Measurements from ENCODE around the gene IFNA8. TPM values are rescaled to one million over a fixed set of nuclear protein-coding genes. Genes with fewer than 3 reads are reported as not detected.
"Not testable (repeated sequence)": the region's sequence is repeated elsewhere in the genome, so short reads cannot be mapped to it uniquely, and the experiment has no call there.

IFNA8 gene
- total RNA-seq, 1 experiment from 2014 or later: not detected

DNA sequence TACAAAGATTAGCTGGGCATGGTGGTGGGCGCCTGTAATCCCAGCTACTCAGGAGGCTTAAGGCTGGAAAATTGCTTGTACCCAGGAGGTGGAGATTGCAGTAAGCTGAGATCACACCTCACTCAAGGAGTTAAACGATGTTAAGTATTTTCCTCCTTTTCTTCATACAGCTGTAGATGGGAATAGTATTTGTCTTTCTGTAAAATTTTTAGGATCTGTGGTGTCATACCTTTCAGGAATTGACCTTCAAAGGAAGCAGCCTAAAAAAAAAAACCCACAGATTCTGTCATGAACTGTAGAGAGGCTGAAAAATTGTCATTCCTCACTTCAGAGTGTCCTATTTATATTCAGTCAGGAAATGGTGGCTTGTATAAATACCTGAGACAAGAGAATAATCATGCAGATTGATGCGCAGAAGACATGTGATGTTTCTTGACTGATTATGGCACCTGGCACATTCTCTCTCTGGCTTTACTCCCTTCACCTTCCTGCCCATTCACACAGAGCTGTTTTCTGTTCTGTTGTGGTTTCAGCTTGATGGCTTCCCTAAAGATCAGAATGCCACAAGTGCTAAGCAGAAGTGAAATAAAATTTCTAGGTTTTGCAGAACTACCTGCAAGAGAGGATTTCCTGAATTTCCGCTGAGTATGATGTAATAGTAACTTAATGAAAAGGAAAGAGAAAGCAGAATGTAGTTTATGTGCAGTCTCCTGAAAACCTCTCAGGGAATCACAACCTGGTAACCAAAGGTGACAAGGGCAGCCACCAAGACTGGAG lies 35.1 kb downstream of the IFNA8 start:
- H3K4me3 Mint-ChIP-seq: no peak overlapping the region
- no peaks in the 10 kb centered on the region for H3K36me3 Mint-ChIP-seq
- 0 out of 2 replicates have a peak, but pooled peaks cover 3% of the 10 kb centered on the region for H3K4me1 Mint-ChIP-seq
- no peak for TF ChIP-seq NFATC4 (CRISPR knock-in tag; IDR thresholded peaks at IDR 0.05)
- TF ChIP-seq FOXP1 (CRISPR knock-in tag; IDR thresholded peaks at IDR 0.05; ENCODE audit: borderline replicate concordance): no peak
- TF ChIP-seq, protein P1, sequence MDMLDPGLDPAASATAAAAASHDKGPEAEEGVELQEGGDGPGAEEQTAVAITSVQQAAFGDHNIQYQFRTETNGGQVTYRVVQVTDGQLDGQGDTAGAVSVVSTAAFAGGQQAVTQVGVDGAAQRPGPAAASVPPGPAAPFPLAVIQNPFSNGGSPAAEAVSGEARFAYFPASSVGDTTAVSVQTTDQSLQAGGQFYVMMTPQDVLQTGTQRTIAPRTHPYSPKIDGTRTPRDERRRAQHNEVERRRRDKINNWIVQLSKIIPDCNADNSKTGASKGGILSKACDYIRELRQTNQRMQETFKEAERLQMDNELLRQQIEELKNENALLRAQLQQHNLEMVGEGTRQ (CRISPR knock-in tag; IDR thresholded peaks at IDR 0.05): no peak
- no peak for TF ChIP-seq TEAD4 (CRISPR knock-in tag; IDR thresholded peaks at IDR 0.05)
- TF ChIP-seq, protein P2, sequence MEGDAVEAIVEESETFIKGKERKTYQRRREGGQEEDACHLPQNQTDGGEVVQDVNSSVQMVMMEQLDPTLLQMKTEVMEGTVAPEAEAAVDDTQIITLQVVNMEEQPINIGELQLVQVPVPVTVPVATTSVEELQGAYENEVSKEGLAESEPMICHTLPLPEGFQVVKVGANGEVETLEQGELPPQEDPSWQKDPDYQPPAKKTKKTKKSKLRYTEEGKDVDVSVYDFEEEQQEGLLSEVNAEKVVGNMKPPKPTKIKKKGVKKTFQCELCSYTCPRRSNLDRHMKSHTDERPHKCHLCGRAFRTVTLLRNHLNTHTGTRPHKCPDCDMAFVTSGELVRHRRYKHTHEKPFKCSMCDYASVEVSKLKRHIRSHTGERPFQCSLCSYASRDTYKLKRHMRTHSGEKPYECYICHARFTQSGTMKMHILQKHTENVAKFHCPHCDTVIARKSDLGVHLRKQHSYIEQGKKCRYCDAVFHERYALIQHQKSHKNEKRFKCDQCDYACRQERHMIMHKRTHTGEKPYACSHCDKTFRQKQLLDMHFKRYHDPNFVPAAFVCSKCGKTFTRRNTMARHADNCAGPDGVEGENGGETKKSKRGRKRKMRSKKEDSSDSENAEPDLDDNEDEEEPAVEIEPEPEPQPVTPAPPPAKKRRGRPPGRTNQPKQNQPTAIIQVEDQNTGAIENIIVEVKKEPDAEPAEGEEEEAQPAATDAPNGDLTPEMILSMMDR (IDR thresholded peaks at IDR 0.05): no peak
- TF ChIP-seq, protein P3, sequence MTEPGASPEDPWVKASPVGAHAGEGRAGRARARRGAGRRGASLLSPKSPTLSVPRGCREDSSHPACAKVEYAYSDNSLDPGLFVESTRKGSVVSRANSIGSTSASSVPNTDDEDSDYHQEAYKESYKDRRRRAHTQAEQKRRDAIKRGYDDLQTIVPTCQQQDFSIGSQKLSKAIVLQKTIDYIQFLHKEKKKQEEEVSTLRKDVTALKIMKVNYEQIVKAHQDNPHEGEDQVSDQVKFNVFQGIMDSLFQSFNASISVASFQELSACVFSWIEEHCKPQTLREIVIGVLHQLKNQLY (CRISPR knock-in tag; IDR thresholded peaks at IDR 0.05): no peak
- TF ChIP-seq, protein P4, sequence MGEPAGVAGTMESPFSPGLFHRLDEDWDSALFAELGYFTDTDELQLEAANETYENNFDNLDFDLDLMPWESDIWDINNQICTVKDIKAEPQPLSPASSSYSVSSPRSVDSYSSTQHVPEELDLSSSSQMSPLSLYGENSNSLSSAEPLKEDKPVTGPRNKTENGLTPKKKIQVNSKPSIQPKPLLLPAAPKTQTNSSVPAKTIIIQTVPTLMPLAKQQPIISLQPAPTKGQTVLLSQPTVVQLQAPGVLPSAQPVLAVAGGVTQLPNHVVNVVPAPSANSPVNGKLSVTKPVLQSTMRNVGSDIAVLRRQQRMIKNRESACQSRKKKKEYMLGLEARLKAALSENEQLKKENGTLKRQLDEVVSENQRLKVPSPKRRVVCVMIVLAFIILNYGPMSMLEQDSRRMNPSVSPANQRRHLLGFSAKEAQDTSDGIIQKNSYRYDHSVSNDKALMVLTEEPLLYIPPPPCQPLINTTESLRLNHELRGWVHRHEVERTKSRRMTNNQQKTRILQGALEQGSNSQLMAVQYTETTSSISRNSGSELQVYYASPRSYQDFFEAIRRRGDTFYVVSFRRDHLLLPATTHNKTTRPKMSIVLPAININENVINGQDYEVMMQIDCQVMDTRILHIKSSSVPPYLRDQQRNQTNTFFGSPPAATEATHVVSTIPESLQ (CRISPR knock-in tag; IDR thresholded peaks at IDR 0.05): no peak
- no peak for TF ChIP-seq NR1H2 (CRISPR knock-in tag; IDR thresholded peaks at IDR 0.05)
- no peak for TF ChIP-seq JAZF1 (CRISPR knock-in tag; IDR thresholded peaks at IDR 0.05)
- ATAC-seq (no peak), DNase-seq (ENCODE audit: low spot score) (no peak)
- H3K27ac Mint-ChIP-seq: no peak overlapping the region
- H3K27me3 Mint-ChIP-seq (ENCODE audit: low read depth): no peaks in the 10 kb centered on the region; the same call in 1 of the 2 replicates
- POLR2A ChIA-PET: no interaction called here
- CTCF ChIA-PET: interaction anchor here (0.7 to 5.6 kb wide), 3 partner anchors 9 to 373 kb away, joined by 3 to 28 read pairs (median 3); no protein-coding TSS in a partner anchor
- H3K9me3 Mint-ChIP-seq: peaks cover 8% of the 10 kb centered on the region

DNA sequence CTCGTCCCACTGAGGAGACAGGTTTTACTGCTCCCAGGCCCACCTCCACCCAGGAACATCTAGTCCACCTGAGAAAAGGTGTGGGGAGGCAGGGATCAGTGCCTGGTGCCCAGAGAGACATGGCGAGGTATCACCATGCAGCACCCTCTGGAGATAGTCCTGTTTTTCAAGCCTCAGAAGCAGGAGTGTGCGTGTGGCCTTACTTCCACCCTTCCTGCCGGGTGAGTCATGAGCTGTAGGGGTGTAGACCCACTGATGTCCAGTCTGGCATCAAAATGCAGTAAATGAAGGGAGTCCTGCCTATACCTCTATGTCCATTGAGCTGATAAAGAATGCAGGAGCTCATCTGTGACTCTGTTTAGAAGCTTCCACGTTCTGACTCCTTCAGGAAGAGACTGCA lies 40.4 kb downstream of the IFNA8 start:
- H3K36me3 Mint-ChIP-seq; H3K4me3 Mint-ChIP-seq; H3K27ac Mint-ChIP-seq; DNase-seq (ENCODE audit: low spot score); POLR2A ChIA-PET; CTCF ChIA-PET; H3K9me3 Mint-ChIP-seq; H3K27me3 Mint-ChIP-seq (ENCODE audit: low read depth); ATAC-seq: not testable (repeated sequence)
- peaks cover 15% of the 10 kb centered on the region for H3K4me1 Mint-ChIP-seq

DNA sequence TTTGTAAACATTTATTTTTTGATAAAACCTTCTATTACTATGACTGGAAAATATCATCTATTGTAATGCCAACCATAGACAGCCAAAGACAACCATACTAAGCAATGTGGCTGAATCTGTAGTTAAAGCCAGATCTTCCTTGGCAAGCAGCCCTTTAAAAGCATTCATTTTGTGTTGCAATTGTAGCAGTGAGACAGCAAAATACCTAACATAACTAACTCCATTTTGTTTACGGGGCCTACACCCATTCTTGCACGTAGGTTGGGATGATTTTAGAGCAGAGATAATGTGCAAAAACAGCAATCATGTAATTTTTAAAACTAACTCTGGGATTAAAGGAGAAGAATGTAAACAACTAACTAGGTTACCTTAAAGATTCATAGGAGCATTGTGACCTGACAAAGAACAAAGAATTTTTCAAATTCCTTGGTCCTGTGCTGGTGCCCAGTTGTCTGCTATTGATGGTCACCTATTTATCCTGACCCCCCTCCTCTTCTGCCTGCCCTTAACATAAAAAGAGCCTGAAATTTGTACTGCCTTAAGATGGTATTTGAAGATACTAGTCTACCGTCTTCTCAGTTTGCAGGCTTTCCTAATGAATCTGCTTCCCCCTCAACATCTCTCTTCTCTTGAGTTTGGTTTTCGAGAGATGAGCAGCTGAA lies 41.9 kb downstream of the IFNA8 start:
- Mint-ChIP-seq H3K27me3 (ENCODE audit: low read depth) (no peaks in the 10 kb centered on the region; the same call in 1 of the 2 replicates), H3K36me3 (no peaks in the 10 kb centered on the region), H3K4me1 (peaks cover 15% of the 10 kb centered on the region), H3K9me3 (no peaks in the 10 kb centered on the region), H3K4me3 (no peak overlapping the region), H3K27ac (no peak overlapping the region)
- ChIA-PET POLR2A (no interaction called here), CTCF (no interaction called here)
- TF ChIP-seq, protein P5, sequence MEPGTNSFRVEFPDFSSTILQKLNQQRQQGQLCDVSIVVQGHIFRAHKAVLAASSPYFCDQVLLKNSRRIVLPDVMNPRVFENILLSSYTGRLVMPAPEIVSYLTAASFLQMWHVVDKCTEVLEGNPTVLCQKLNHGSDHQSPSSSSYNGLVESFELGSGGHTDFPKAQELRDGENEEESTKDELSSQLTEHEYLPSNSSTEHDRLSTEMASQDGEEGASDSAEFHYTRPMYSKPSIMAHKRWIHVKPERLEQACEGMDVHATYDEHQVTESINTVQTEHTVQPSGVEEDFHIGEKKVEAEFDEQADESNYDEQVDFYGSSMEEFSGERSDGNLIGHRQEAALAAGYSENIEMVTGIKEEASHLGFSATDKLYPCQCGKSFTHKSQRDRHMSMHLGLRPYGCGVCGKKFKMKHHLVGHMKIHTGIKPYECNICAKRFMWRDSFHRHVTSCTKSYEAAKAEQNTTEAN (CRISPR knock-in tag; IDR thresholded peaks at IDR 0.05): no peak
- no peak for TF ChIP-seq JUN (CRISPR knock-in tag; IDR thresholded peaks at IDR 0.05)
- TF ChIP-seq RORB (CRISPR knock-in tag; IDR thresholded peaks at IDR 0.05): no peak
- TF ChIP-seq RELA (CRISPR knock-in tag; IDR thresholded peaks at IDR 0.05; ENCODE audit: borderline replicate concordance): no peak
- TF ChIP-seq ESRRA (CRISPR knock-in tag; IDR thresholded peaks at IDR 0.05; ENCODE audit: borderline replicate concordance): no peak
- TF ChIP-seq FOXJ3 (CRISPR knock-in tag; IDR thresholded peaks at IDR 0.05; ENCODE audit: borderline replicate concordance): no peak
- no peak for TF ChIP-seq ZNF396 (CRISPR knock-in tag; IDR thresholded peaks at IDR 0.05; ENCODE audit: borderline replicate concordance)
- TF ChIP-seq, protein P6, sequence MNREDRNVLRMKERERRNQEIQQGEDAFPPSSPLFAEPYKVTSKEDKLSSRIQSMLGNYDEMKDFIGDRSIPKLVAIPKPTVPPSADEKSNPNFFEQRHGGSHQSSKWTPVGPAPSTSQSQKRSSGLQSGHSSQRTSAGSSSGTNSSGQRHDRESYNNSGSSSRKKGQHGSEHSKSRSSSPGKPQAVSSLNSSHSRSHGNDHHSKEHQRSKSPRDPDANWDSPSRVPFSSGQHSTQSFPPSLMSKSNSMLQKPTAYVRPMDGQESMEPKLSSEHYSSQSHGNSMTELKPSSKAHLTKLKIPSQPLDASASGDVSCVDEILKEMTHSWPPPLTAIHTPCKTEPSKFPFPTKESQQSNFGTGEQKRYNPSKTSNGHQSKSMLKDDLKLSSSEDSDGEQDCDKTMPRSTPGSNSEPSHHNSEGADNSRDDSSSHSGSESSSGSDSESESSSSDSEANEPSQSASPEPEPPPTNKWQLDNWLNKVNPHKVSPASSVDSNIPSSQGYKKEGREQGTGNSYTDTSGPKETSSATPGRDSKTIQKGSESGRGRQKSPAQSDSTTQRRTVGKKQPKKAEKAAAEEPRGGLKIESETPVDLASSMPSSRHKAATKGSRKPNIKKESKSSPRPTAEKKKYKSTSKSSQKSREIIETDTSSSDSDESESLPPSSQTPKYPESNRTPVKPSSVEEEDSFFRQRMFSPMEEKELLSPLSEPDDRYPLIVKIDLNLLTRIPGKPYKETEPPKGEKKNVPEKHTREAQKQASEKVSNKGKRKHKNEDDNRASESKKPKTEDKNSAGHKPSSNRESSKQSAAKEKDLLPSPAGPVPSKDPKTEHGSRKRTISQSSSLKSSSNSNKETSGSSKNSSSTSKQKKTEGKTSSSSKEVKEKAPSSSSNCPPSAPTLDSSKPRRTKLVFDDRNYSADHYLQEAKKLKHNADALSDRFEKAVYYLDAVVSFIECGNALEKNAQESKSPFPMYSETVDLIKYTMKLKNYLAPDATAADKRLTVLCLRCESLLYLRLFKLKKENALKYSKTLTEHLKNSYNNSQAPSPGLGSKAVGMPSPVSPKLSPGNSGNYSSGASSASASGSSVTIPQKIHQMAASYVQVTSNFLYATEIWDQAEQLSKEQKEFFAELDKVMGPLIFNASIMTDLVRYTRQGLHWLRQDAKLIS (CRISPR knock-in tag; IDR thresholded peaks at IDR 0.05; ENCODE audit: borderline replicate concordance): no peak
- ATAC-seq: peak; percentile 25; the same call in 1 of the 2 replicates
- DNase-seq (ENCODE audit: low spot score): no peak
